ENCODE measurements around the gene DGKQ. TPM values are rescaled to one million over a fixed set of nuclear protein-coding genes. Genes with fewer than 3 reads are reported as not detected.

DGKQ gene
- total and polyA plus RNA-seq, 2 of the 8 experiments (the other 6 are each of a cell fraction or from before 2014, with no cell fraction given): 7.3 to 9.7 TPM

DNA sequence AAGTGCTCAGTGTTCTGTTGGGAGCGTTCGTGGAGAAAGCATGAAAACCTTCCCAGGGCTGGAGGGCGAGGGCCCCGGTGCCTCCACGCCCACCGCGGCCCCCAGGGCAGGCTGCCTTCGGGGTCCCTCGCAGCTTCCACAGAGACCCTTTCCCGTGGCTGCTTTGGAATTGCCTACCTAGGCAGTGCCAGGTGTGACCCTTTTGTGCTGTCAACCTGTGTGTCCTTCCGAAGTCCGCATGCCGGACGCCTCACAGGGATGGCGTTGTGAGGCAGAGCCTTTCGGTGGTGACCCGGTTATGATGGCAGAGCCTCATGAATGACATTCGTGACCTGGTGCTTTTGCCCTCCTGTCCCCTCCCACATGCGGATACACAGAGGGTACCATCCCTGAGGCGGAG, 23.7 kb downstream of the DGKQ start:
- H3K4ac ChIP-seq (replicated peaks; ENCODE audit: insufficient read length, low read depth, low read length): no peak overlapping the region
- no peak overlapping the region for H3K9ac ChIP-seq (replicated peaks in 1 of 4; ENCODE audit: extremely low read depth in 1 of 4, low read depth in 3 of 4, low read length in 3 of 4)
- no peaks in the 10 kb centered on the region for H3K79me2 ChIP-seq (ENCODE audit: control insufficient read depth in 1 of 2, insufficient read depth in 2 of 2, low read length in 2 of 2)
- H3K4me3 ChIP-seq (ENCODE audit: extremely low read depth in 1 of 4, insufficient read depth in 2 of 4, low read depth in 3 of 4, low read length in 4 of 4): no peak overlapping the region
- H3K4me2 ChIP-seq (ENCODE audit: insufficient read depth in 1 of 2, low read depth in 2 of 2, low read length in 2 of 2): no peak overlapping the region
- H3K27ac ChIP-seq (ENCODE audit: low read depth, low read length): no peak overlapping the region
- H3K27me3 ChIP-seq (replicated peaks in 1 of 4; ENCODE audit: control insufficient read depth in 3 of 4, extremely low read depth in 1 of 4, insufficient read depth in 3 of 4, low read length in 3 of 4): peaks cover 0 to 10% (median 6%) of the 10 kb centered on the region in 4 experiments; a peak in 4 of 7 replicates
- no peak overlapping the region for H2BK15ac ChIP-seq (ENCODE audit: low read length)
- peaks cover 6% of the 10 kb centered on the region; the same call in 1 of the 2 replicates for H3K23me2 ChIP-seq (ENCODE audit: low read depth, low read length)
- 95% methylated on average over 19 of the region's 20 CpGs; no CpG with 5 or more reads in 1 of the 2 experiments for WGBS, 2 experiments (ENCODE audit: extremely low coverage in 1 of 2, insufficient coverage in 1 of 2, insufficient read length in 1 of 2, insufficient replicate concordance in 2 of 2, low coverage in 1 of 2, low lambda C conversion rate in 2 of 2, missing lambda C conversion rate in 1 of 2)
- no peak overlapping the region for H2BK12ac ChIP-seq (ENCODE audit: low read depth, low read length)
- no peak overlapping the region for H3K18ac ChIP-seq (ENCODE audit: extremely low read depth, low read length)
- H3K9me3 ChIP-seq (ENCODE audit: insufficient read depth in 2 of 2, low read depth in 1 of 2, low read length in 1 of 2): no peaks in the 10 kb centered on the region
- no peak for DNase-seq (ENCODE audit: low read depth in 1 of 2, low spot score in 2 of 2)
- no peak for FAIRE-seq
- ChIA-PET POLR2A (ENCODE audit: partially characterized antibody) (interaction anchor here (0.6 to 1.6 kb wide), 3 partner anchors 9 to 17 kb away, joined by 3 to 4 read pairs (median 4); partner anchors contain the start of genes GAK and TMEM175), CTCF (ENCODE audit: partially characterized antibody) (interaction anchor here (1.2 kb wide), 1 partner anchor 17 kb away, joined by 4 read pairs; the partner anchor contains the start of genes GAK and TMEM175)
- H3K56ac ChIP-seq (replicated peaks; ENCODE audit: insufficient read length, low read depth, low read length): no peak overlapping the region
- H3K14ac ChIP-seq (ENCODE audit: insufficient read length): no peak overlapping the region
- H4K91ac ChIP-seq (replicated peaks; ENCODE audit: insufficient read length, low read length): no peak overlapping the region
- H4K20me1 ChIP-seq (replicated peaks in 1 of 2; ENCODE audit: control insufficient read depth in 1 of 2, insufficient read depth in 2 of 2, low read length in 2 of 2): peaks cover 0 to 2% of the 10 kb centered on the region in 2 experiments
- H3K23ac ChIP-seq (ENCODE audit: insufficient read length): no peak overlapping the region
- no peak overlapping the region for H4K8ac ChIP-seq (ENCODE audit: extremely low read depth, insufficient read depth, low read length)
- H2BK120ac ChIP-seq (replicated peaks; ENCODE audit: low read depth, low read length): no peak overlapping the region
- H3K79me1 ChIP-seq (ENCODE audit: low read depth, low read length): no peaks in the 10 kb centered on the region
- H3K4me1 ChIP-seq (replicated peaks in 1 of 4; ENCODE audit: control insufficient read depth in 3 of 4, insufficient read depth in 4 of 4, low read length in 3 of 4): peaks cover 3 to 10% (median 8%) of the 10 kb centered on the region in 4 experiments
- no peak overlapping the region for H4K5ac ChIP-seq (ENCODE audit: insufficient read length, low read depth, low read length)
- no peak overlapping the region for H2BK5ac ChIP-seq (ENCODE audit: low read depth, low read length)
- no peak overlapping the region for H2BK20ac ChIP-seq (ENCODE audit: low read length)
- no peaks in the 10 kb centered on the region for H3K36me3 ChIP-seq (ENCODE audit: control insufficient read depth in 2 of 4, insufficient read depth in 4 of 4, low read length in 3 of 4)
- TF ChIP-seq TCF12 (IDR thresholded peaks at IDR 0.05; ENCODE audit: low read depth, low read length): no peak
- TF ChIP-seq CREB1 (IDR thresholded peaks at IDR 0.05): no peak
- TF ChIP-seq SP2 (IDR thresholded peaks at IDR 0.05; ENCODE audit: low read length): no peak
- TF ChIP-seq SP4 (IDR thresholded peaks at IDR 0.05; ENCODE audit: low read length): no peak
- TF ChIP-seq CEBPB (IDR thresholded peaks at IDR 0.05; ENCODE audit: low read depth, low read length): no peak
- no peak for TF ChIP-seq JUN (IDR thresholded peaks at IDR 0.05; ENCODE audit: low read depth, low read length)
- no peak for TF ChIP-seq TAF1 (IDR thresholded peaks at IDR 0.05; ENCODE audit: low read depth, low read length)
- no peak for TF ChIP-seq CBX5 (IDR thresholded peaks at IDR 0.05; ENCODE audit: low read depth, low read length)
- no peak for TF ChIP-seq SRF (IDR thresholded peaks at IDR 0.05; ENCODE audit: low read depth, low read length)
- no peak for TF ChIP-seq NANOG (IDR thresholded peaks at IDR 0.05; ENCODE audit: insufficient read depth, low read depth, low read length, poor library complexity, severe bottlenecking)
- TF ChIP-seq YY1 (IDR thresholded peaks at IDR 0.05; ENCODE audit: low read depth, low read length): no peak
- no peak for TF ChIP-seq PHF8 (conservative IDR thresholded peaks at IDR 0.05; ENCODE audit: low read depth, low read length)
- TF ChIP-seq KDM1A (IDR thresholded peaks at IDR 0.05; ENCODE audit: borderline replicate concordance, low read length): no peak
- TF ChIP-seq BRCA1 (IDR thresholded peaks at IDR 0.05; ENCODE audit: low read depth, low read length): no peak
- H2AFZ ChIP-seq (ENCODE audit: low read length): no peak overlapping the region
- H2AK5ac ChIP-seq (ENCODE audit: low read depth, low read length): no peak overlapping the region

Data from H1 (cell line).